ENCODE data around the gene COPS7A.

COPS7A gene

DNA sequence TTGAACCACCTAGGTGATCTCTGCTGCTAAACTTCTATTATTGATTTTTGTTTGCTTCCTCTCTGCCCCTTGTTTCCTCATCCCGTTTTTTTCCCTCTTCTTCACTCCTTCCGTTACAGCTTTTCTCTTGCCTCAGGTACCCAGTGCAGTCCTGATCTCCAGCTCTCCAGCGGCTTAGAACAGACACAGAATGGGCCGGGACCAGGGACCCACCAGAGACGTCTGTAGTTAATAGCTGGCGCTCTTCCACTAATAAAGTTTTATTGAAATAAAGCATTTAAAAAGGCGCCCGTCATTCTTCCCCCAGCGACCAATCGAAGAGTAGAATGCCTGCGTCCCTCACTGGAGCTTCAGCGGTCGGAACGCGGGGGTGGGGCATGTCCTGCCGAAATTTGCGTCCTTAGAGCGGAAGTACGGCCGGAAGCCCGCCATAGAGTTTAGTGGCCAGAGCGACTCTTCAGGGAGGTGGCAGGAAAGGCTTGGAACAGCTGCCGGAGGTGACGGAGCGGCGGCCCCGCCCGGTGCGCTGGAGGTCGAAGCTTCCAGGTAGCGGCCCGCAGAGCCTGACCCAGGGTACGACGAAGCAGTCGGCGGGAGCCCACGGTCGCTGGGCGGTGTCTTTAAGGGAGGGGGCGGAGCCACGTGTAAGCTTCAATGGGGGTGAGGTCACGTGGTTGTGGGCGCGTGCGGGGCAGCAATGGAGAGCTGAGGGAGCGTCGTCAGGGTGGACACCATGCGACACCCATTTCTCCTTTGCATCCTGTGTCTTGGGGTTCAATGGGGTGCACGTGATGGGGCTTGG is at the start of gene COPS7A (continued):
- peak; percentile 70 for TF ChIP-seq ZNF639 (tag by site-specific recombination; IDR thresholded peaks at IDR 0.05)
- 0 out of 2 replicates have a peak, but pooled peaks have one; percentile 25 for TF ChIP-seq ZSCAN30 (tag by site-specific recombination; IDR thresholded peaks at IDR 0.05)
- no peak for TF ChIP-seq ZNF571 (tag by site-specific recombination; IDR thresholded peaks at IDR 0.05)

DNA sequence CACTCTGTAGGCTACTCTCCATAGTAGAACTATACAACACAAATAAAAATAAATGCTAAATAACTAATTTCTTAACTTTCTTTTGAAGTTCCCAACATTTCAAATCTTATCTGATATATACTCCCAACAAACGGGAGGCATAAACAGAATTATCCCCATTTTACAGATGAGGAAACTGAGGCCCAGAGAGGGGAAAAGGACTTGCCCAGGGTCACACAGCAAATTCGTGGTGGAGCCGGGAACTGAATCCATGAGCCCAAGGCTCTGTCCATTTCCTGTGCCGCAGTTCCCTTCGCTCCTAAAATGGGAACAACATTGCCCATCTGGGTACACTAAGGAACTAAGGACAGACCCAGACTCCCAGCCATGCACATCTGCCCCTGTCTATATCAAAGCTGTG is 46.9 kb upstream of the COPS7A start:
- Histone ChIP-seq H3K4me3 (ENCODE audit: low read depth, low read length) (no peak overlapping the region), H3K4me1 (ENCODE audit: control insufficient read depth, insufficient read depth, low read length) (no peaks in the 10 kb centered on the region), H3K36me3 (ENCODE audit: control insufficient read depth in 2 of 2, insufficient read depth in 1 of 2, low read length in 2 of 2) (peaks cover 57 to 95% of the 10 kb centered on the region in 2 experiments), H3K27ac (ENCODE audit: extremely low read depth, low read depth, low read length) (no peak overlapping the region), H3K9me3 (ENCODE audit: control insufficient read depth, insufficient read depth, low read depth, low read length) (no peaks in the 10 kb centered on the region)
- TF ChIP-seq ZNF214 (tag by site-specific recombination; IDR thresholded peaks at IDR 0.05; ENCODE audit: borderline replicate concordance) = no peak
- TF ChIP-seq, protein P1, sequence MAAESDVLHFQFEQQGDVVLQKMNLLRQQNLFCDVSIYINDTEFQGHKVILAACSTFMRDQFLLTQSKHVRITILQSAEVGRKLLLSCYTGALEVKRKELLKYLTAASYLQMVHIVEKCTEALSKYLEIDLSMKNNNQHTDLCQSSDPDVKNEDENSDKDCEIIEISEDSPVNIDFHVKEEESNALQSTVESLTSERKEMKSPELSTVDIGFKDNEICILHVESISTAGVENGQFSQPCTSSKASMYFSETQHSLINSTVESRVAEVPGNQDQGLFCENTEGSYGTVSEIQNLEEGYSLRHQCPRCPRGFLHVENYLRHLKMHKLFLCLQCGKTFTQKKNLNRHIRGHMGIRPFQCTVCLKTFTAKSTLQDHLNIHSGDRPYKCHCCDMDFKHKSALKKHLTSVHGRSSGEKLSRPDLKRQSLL (tag by site-specific recombination; IDR thresholded peaks at IDR 0.05) = no peak
- TF ChIP-seq PRDM4 (tag by site-specific recombination; IDR thresholded peaks at IDR 0.05) = no peak
- no peak for TF ChIP-seq ZNF48 (tag by site-specific recombination; IDR thresholded peaks at IDR 0.05)
- TF ChIP-seq YY2 (tag by site-specific recombination; IDR thresholded peaks at IDR 0.05) = no peak
- TF ChIP-seq GLIS2 (tag by site-specific recombination; IDR thresholded peaks at IDR 0.05) = no peak
- no peak for TF ChIP-seq ZNF292 (tag by site-specific recombination; IDR thresholded peaks at IDR 0.05; ENCODE audit: borderline replicate concordance, low read depth)
- no peak for TF ChIP-seq WT1 (tag by site-specific recombination; IDR thresholded peaks at IDR 0.05)
- no peak for TF ChIP-seq ZNF830 (tag by site-specific recombination; IDR thresholded peaks at IDR 0.05; ENCODE audit: low read depth)
- TF ChIP-seq, protein P2, sequence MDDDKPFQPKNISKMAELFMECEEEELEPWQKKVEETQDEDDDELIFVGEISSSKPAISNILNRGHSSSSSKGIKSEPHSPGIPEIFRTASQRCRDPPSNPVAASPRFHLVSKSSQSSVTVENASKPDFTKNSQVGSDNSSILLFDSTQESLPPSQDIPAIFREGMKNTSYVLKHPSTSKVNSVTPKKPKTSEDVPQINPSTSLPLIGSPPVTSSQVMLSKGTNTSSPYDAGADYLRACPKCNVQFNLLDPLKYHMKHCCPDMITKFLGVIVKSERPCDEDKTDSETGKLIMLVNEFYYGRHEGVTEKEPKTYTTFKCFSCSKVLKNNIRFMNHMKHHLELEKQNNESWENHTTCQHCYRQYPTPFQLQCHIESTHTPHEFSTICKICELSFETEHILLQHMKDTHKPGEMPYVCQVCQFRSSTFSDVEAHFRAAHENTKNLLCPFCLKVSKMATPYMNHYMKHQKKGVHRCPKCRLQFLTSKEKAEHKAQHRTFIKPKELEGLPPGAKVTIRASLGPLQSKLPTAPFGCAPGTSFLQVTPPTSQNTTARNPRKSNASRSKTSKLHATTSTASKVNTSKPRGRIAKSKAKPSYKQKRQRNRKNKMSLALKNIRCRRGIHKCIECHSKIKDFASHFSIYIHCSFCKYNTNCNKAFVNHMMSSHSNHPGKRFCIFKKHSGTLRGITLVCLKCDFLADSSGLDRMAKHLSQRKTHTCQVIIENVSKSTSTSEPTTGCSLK (tag by site-specific recombination; IDR thresholded peaks at IDR 0.05) = no peak
- TF ChIP-seq ZNF341 (tag by site-specific recombination; IDR thresholded peaks at IDR 0.05; ENCODE audit: low read depth) = no peak
- no peak for TF ChIP-seq ZBTB20 (tag by site-specific recombination; IDR thresholded peaks at IDR 0.05)
- no peak for TF ChIP-seq ZNF133 (tag by site-specific recombination; IDR thresholded peaks at IDR 0.05)
- no peak for TF ChIP-seq ZNF350 (tag by site-specific recombination; IDR thresholded peaks at IDR 0.05)
- TF ChIP-seq ZNF311 (tag by site-specific recombination; IDR thresholded peaks at IDR 0.05; ENCODE audit: borderline replicate concordance) = no peak
- POLR2A ChIA-PET = interaction anchor here (1.5 kb wide), 1 partner anchor 13 kb away, joined by 5 read pairs; the partner anchor contains the start of gene ZNF384
- CTCF ChIA-PET = interaction anchor here (1.3 kb wide), 1 partner anchor 9 kb away, joined by 3 read pairs; no protein-coding TSS in a partner anchor
